Esophagus muscularis mucosa (tissue), 4 donors: ENCODE results near the gene ANKIB1.
"Not testable (repeated sequence)": the region's sequence is repeated elsewhere in the genome, so short reads cannot be mapped to it uniquely, and the experiment has no call there.

Experiments used
- CTCF ChIP-seq, 3 experiments: fragments of 200-600 bp in 2 of 3; fragments of 450-650 bp in 1 of 3; sonication (generic) in 2 of 3; IDR thresholded peaks; one replicate each; pipeline ENCODE4 v1.5.1; 2017 to 2019; ENCODE audit warnings: antibody characterized with exemption in 3 of 3, mild to moderate bottlenecking in 2 of 3, moderate library complexity in 1 of 3
- EP300 ChIP-seq: sonication (generic); formaldehyde crosslinking; IDR thresholded peaks from one replicate; pipeline ENCODE4 v1.6.1; 2017; ENCODE audit warnings: antibody characterized with exemption
- POLR2A ChIP-seq: fragments of 450-650 bp; IDR thresholded peaks from one replicate; pipeline ENCODE4 v1.6.1; 2017; ENCODE audit warnings: antibody characterized with exemption, moderate library complexity, mild to moderate bottlenecking, low read depth
- POLR2AphosphoS5 ChIP-seq, 2 donors: sonication (generic); formaldehyde crosslinking; IDR thresholded peaks; one replicate each; pipeline ENCODE4 v1.6.1; 2017; ENCODE audit warnings: antibody characterized with exemption in 2 of 2

- not testable (repeated sequence) for TF ChIP-seq CTCF (IDR thresholded peaks at IDR 0.05); POLR2A; EP300; POLR2AphosphoS5 (IDR thresholded peaks at IDR 0.05)
Observed at GRCh38 chr7:92359179-92359578, 113.4 kb downstream of the ANKIB1 start.
